ENCODE results near the gene FDXR. TPM values are rescaled to one million over a fixed set of nuclear protein-coding genes. Genes with fewer than 3 reads are reported as not detected.
A peak's percentile ranks its signal among the peaks of the same experiment; 100 is the strongest.

FDXR gene
- total and polyA plus RNA-seq, 2 donors, result 8.2 to 14.1 TPM

DNA sequence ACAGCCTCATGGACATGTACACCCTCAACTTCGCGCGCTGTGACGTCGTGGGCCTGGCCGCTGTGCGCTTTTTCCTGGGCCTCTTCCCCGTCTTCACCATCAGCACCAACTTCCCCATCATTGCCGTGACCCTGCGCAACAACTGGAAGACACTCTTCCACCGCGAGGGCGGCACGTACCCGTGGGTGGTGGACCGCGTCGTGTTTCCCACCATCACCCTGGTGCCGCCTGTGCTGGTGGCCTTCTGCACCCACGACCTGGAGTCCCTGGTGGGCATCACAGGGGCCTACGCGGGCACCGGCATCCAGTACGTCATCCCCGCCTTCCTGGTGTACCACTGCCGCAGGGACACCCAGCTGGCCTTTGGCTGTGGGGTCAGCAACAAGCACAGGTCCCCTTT is 36.6 kb downstream of the FDXR start:
- peaks cover 0 to 15% of the 10 kb centered on the region in 2 donors for H3K4me1 ChIP-seq (ENCODE audit: control insufficient read depth in 2 of 2, insufficient read depth in 2 of 2, low read length in 2 of 2)
- DNase-seq (ENCODE audit: low read depth in 6 of 9, low spot score in 9 of 9), result no peak
- H3K4me3 ChIP-seq (ENCODE audit: low read length in 2 of 2), result no peak overlapping the region
- peaks cover 5 to 21% of the 10 kb centered on the region in 2 donors for H3K36me3 ChIP-seq (ENCODE audit: control insufficient read depth in 2 of 2, insufficient read depth in 2 of 2, low read length in 1 of 2)
- H3K9me3 ChIP-seq (ENCODE audit: control insufficient read depth in 2 of 2, insufficient read depth in 1 of 2, low read length in 1 of 2), result no peaks in the 10 kb centered on the region
- peaks cover 0 to 10% of the 10 kb centered on the region in 2 donors for H3K27me3 ChIP-seq (ENCODE audit: control insufficient read depth in 2 of 2, insufficient read depth in 1 of 2, low read length in 1 of 2)
- no peak overlapping the region for H3K27ac ChIP-seq (ENCODE audit: low read depth in 1 of 2, low read length in 1 of 2)
- 98% methylated on average over 26 of the region's 26 CpGs for WGBS

DNA sequence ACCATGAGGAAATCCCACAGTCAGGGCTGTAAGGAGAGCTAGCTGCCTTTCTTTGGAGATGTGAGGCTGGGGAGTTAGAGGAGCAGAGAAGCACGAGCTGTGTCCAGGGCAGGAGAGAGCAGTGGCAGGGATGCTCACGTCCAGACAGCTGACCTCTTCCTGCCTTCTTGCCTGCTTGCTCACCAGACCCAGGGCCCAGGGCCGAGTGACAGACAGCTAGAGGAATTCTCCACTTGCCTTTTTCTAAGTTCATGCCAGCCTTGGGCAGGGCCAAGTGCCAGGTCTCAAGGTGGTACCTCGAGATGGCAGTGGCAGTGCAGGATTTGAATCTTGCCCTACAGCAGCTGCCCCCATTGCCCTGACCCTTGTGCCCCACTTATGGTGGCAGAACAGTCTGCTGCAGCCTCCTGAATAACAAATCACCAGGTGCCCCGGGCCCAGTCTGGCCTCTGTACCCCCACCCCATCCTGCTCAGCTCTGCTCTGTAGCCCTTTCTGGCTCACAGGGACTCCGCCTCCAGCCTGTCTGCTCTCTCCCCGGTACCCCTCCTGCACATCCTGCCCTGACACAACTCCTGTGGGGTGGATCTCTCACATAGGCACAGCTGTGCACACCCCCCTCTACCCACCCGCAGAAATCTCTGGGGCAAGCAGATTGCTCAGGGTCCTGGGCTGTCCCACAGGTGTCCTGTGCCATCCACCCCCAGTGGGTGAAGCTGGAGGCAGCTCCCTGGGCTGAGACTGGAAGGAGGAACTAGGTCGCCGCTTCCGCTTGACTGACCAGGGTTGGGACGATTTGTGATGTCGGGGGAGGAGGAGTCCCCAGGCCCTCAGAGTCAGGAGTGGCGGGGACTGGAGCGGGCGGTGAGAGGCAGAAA is 39.1 kb downstream of the FDXR start:
- no peak overlapping the region for H3K27ac ChIP-seq (ENCODE audit: low read depth in 1 of 2, low read length in 1 of 2)
- H3K36me3 ChIP-seq (ENCODE audit: control insufficient read depth in 2 of 2, insufficient read depth in 2 of 2, low read length in 1 of 2), result peaks cover 5 to 17% of the 10 kb centered on the region in 2 donors
- WGBS, result 80% methylated on average over 16 of the region's 16 CpGs
- no peaks in the 10 kb centered on the region for H3K27me3 ChIP-seq (ENCODE audit: control insufficient read depth in 2 of 2, insufficient read depth in 1 of 2, low read length in 1 of 2)
- H3K4me3 ChIP-seq (ENCODE audit: low read length in 2 of 2), result no peak overlapping the region
- no peaks in the 10 kb centered on the region for H3K9me3 ChIP-seq (ENCODE audit: control insufficient read depth in 2 of 2, insufficient read depth in 1 of 2, low read length in 1 of 2)
- peaks cover 0 to 6% of the 10 kb centered on the region in 2 donors for H3K4me1 ChIP-seq (ENCODE audit: control insufficient read depth in 2 of 2, insufficient read depth in 2 of 2, low read length in 2 of 2)
- peak in 1 of 9 donors; percentile 14 for DNase-seq (ENCODE audit: low read depth in 6 of 9, low spot score in 9 of 9)

DNA sequence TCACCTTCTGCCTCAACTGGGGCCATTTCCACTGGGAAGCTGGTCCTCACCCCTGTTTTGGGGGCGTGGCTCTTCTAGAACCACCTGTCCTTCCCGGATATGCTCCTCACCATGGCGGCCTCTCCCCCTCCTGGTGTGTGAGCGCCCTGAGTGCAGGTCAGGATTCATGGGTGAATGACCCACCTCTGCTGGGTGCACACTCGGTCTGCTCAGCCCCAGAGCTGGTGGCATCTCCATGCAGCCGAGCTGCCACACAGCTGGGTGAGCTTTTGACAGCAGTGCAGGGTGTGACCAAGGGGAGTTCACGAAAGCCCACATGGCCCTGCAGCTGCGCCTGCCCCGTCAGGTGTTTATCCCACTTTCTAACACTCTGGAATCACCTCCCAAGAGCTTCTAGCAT is 40.4 kb downstream of the FDXR start:
- H3K27ac ChIP-seq (ENCODE audit: low read depth in 1 of 2, low read length in 1 of 2), result no peak overlapping the region
- H3K27me3 ChIP-seq (ENCODE audit: control insufficient read depth in 2 of 2, insufficient read depth in 1 of 2, low read length in 1 of 2), result no peaks in the 10 kb centered on the region
- 95% methylated on average over 9 of the region's 9 CpGs for WGBS
- no peak for DNase-seq (ENCODE audit: low read depth in 6 of 9, low spot score in 9 of 9)
- no peak overlapping the region for H3K4me3 ChIP-seq (ENCODE audit: low read length in 2 of 2)
- H3K36me3 ChIP-seq (ENCODE audit: control insufficient read depth in 2 of 2, insufficient read depth in 2 of 2, low read length in 1 of 2), result peaks cover 5 to 11% of the 10 kb centered on the region in 2 donors
- peaks cover 0 to 6% of the 10 kb centered on the region in 2 donors for H3K4me1 ChIP-seq (ENCODE audit: control insufficient read depth in 2 of 2, insufficient read depth in 2 of 2, low read length in 2 of 2)
- H3K9me3 ChIP-seq (ENCODE audit: control insufficient read depth in 2 of 2, insufficient read depth in 1 of 2, low read length in 1 of 2), result no peaks in the 10 kb centered on the region

DNA sequence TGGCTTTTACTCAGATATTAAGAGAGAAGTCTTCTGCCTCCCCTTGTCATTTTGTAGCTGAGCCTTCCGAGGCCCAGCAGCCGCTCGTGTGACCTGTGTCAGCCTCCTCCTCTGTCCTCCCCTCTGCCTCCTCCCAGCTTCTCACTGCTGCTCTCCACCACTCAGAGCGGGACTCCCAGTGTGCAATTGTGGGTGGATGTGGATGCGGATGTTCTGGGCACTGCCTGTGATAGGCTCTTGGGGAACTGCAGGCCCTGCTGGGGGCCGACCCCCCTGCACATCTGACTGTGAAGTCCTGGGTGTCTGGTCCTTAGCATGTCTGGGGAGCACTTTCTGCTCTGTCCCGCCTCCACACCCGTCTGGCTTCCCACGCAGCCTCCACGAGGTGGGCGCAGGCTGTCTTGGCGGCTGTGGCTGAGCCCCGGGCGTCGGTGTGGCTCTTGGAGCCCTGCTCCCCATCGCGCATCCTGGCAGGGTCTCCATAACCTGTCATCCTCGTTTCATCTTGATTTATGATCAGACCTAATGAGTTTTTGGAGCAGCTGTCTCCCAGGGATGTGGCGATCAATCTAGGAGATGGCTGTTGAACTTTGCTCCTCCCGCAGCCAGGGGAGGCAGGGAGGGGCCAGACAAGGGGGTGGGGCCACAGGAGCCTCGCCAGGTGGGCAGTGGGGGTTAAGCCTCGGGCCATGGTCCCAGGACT is 41.2 kb downstream of the FDXR start:
- H3K9me3 ChIP-seq (ENCODE audit: control insufficient read depth in 2 of 2, insufficient read depth in 1 of 2, low read length in 1 of 2), result no peaks in the 10 kb centered on the region
- H3K4me1 ChIP-seq (ENCODE audit: control insufficient read depth in 2 of 2, insufficient read depth in 2 of 2, low read length in 2 of 2), result peaks cover 0 to 6% of the 10 kb centered on the region in 2 donors
- H3K27me3 ChIP-seq (ENCODE audit: control insufficient read depth in 2 of 2, insufficient read depth in 1 of 2, low read length in 1 of 2), result no peaks in the 10 kb centered on the region
- H3K36me3 ChIP-seq (ENCODE audit: control insufficient read depth in 2 of 2, insufficient read depth in 2 of 2, low read length in 1 of 2), result peaks cover 1 to 10% of the 10 kb centered on the region in 2 donors
- H3K27ac ChIP-seq (ENCODE audit: low read depth in 1 of 2, low read length in 1 of 2), result no peak overlapping the region
- no peak for DNase-seq (ENCODE audit: low read depth in 6 of 9, low spot score in 9 of 9)
- H3K4me3 ChIP-seq (ENCODE audit: low read length in 2 of 2), result no peak overlapping the region
- WGBS, result 95% methylated on average over 22 of the region's 22 CpGs

DNA sequence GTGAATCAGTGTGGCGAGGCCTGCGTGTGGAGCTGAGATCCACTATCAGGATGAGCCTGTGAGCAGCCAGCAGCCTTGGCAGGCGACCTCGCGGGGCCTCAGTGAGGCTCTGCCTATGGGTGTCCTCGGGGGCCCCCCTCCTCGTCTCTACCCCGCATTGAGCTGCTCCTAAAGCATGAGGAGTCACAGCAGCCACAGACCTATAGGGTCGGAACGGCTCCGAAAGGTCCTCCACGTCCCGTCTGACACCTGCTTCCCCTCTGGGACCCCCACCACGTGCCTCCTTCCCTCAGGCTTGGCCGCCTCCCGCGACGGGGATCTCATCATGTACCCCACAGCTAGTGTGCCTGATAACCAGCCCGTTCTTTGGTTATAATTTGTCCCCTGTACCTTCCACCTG is 41.9 kb downstream of the FDXR start:
- H3K27me3 ChIP-seq (ENCODE audit: control insufficient read depth in 2 of 2, insufficient read depth in 1 of 2, low read length in 1 of 2), result no peaks in the 10 kb centered on the region
- H3K36me3 ChIP-seq (ENCODE audit: control insufficient read depth in 2 of 2, insufficient read depth in 2 of 2, low read length in 1 of 2), result peaks cover 0 to 4% of the 10 kb centered on the region in 2 donors
- no peak overlapping the region for H3K27ac ChIP-seq (ENCODE audit: low read depth in 1 of 2, low read length in 1 of 2)
- no peaks in the 10 kb centered on the region for H3K9me3 ChIP-seq (ENCODE audit: control insufficient read depth in 2 of 2, insufficient read depth in 1 of 2, low read length in 1 of 2)
- peaks cover 0 to 6% of the 10 kb centered on the region in 2 donors for H3K4me1 ChIP-seq (ENCODE audit: control insufficient read depth in 2 of 2, insufficient read depth in 2 of 2, low read length in 2 of 2)
- 96% methylated on average over 19 of the region's 19 CpGs for WGBS
- DNase-seq (ENCODE audit: low read depth in 6 of 9, low spot score in 9 of 9), result no peak
- H3K4me3 ChIP-seq (ENCODE audit: low read length in 2 of 2), result no peak overlapping the region

DNA sequence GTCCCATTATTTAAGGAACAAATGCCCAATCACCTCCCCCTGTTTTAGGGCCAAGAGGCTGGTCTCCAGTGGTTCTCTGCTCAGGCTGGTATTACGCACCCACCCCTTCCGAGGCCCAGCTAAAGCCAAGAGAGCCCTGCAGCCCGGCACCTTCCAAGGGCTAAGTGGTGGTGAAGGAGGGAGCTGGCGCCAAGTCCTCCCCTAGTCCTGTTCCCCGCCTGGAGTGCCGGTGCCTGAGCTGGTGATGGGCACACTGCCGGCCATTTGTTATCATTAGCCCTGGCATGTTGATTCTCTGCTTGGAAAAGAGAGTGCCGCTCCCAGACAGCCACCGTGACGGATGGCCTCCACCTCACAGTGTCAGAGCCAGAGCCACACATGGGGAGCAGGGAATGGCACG is 45.0 kb downstream of the FDXR start:
- peaks cover 0 to 2% of the 10 kb centered on the region in 2 donors for H3K4me1 ChIP-seq (ENCODE audit: control insufficient read depth in 2 of 2, insufficient read depth in 2 of 2, low read length in 2 of 2)
- no peaks in the 10 kb centered on the region for H3K27me3 ChIP-seq (ENCODE audit: control insufficient read depth in 2 of 2, insufficient read depth in 1 of 2, low read length in 1 of 2)
- H3K9me3 ChIP-seq (ENCODE audit: control insufficient read depth in 2 of 2, insufficient read depth in 1 of 2, low read length in 1 of 2), result no peaks in the 10 kb centered on the region
- no peak for DNase-seq (ENCODE audit: low read depth in 6 of 9, low spot score in 9 of 9)
- no peak overlapping the region for H3K27ac ChIP-seq (ENCODE audit: low read depth in 1 of 2, low read length in 1 of 2)
- no peak overlapping the region for H3K4me3 ChIP-seq (ENCODE audit: low read length in 2 of 2)
- peaks cover 9 to 17% of the 10 kb centered on the region in 2 donors for H3K36me3 ChIP-seq (ENCODE audit: control insufficient read depth in 2 of 2, insufficient read depth in 2 of 2, low read length in 1 of 2)
- 98% methylated on average over 11 of the region's 11 CpGs for WGBS

DNA sequence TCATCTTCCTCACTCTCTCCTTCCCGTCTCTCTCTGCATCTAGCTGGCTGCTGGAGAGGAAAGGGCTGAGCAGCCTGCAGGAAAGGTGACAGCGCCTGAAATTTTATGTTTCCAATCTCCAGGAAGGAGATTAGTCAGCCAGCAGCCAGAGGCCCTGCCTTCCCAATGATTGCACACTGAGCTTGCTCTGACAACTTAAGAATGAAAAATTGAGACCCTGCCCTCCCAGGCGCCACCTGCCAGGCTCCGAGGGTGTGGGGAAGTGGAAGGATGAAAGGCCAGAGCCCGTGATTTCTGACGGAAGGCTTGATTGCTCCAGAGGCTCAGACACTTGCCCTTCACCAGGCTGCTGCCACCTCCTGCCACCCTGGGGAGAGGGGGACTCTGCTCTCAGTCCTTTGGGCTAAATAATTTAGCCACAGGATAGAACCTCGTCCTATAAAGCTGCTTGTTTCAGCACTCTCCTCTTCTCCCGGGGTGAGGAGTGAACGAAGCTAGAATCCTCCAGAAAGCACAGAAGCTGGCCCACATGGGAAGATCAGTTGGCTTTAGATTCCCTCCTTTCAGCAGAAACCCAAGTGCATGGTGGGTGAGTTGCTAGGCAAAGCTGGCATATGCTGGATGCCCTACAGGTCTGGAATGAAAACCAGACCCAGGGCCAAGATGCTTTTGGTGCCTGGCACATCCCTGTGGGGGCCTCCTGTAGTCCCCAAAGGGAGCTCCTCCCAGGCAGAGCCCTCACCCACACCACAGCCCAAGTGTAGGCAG is 46.7 kb downstream of the FDXR start:
- WGBS, result 96% methylated on average over 9 of the region's 9 CpGs
- Histone ChIP-seq H3K4me3 (ENCODE audit: low read length in 2 of 2) (no peak overlapping the region), H3K9me3 (ENCODE audit: control insufficient read depth in 2 of 2, insufficient read depth in 1 of 2, low read length in 1 of 2) (no peaks in the 10 kb centered on the region), H3K27me3 (ENCODE audit: control insufficient read depth in 2 of 2, insufficient read depth in 1 of 2, low read length in 1 of 2) (no peaks in the 10 kb centered on the region), H3K4me1 (ENCODE audit: control insufficient read depth in 2 of 2, insufficient read depth in 2 of 2, low read length in 2 of 2) (peaks cover 0 to 5% of the 10 kb centered on the region in 2 donors), H3K27ac (ENCODE audit: low read depth in 1 of 2, low read length in 1 of 2) (no peak overlapping the region), H3K36me3 (ENCODE audit: control insufficient read depth in 2 of 2, insufficient read depth in 2 of 2, low read length in 1 of 2) (peaks cover 9 to 17% of the 10 kb centered on the region in 2 donors)
- no peak for DNase-seq (ENCODE audit: low read depth in 6 of 9, low spot score in 9 of 9)

DNA sequence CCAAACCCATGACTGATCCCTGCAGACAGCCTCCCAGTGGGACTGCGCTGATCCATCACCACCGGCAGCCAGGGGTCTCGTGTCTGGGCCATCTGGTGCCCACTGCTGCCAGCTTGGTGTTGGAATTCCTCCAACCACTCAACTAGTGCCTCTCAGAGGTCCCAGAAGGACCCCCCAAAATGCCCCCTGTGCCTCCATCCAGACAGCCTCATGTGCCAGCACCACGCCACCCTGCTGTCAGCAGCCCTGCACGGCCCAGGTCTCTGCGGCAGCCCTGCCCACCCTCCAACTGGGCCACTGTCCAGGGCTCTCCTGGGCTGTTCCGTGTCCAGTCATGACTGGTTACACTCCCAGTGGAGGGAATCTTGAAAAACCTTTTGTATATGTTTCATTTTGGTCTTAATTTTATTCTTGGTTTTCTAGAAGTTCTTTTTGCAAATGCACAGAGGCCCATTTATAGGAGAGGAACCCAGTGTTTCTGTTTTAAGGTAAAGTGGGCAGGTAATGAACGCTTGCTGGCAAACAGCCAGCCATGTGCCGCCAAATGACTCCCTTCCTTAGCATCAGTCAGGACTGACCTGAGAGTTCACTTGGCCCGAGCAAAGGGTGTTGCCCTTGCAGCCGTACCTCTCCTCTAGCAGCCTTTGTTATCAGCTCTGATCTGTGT is 47.7 kb downstream of the FDXR start:
- WGBS, result 98% methylated on average over 11 of the region's 11 CpGs
- peaks cover 9 to 24% of the 10 kb centered on the region in 2 donors for H3K36me3 ChIP-seq (ENCODE audit: control insufficient read depth in 2 of 2, insufficient read depth in 2 of 2, low read length in 1 of 2)

More for the DNA sequence above, 47.7 kb downstream of the FDXR start:
- no peak for DNase-seq (ENCODE audit: low read depth in 6 of 9, low spot score in 9 of 9)
- H3K4me3 ChIP-seq (ENCODE audit: low read length in 2 of 2), result no peak overlapping the region
- no peaks in the 10 kb centered on the region for H3K9me3 ChIP-seq (ENCODE audit: control insufficient read depth in 2 of 2, insufficient read depth in 1 of 2, low read length in 1 of 2)
- no peaks in the 10 kb centered on the region for H3K27me3 ChIP-seq (ENCODE audit: control insufficient read depth in 2 of 2, insufficient read depth in 1 of 2, low read length in 1 of 2)
- H3K27ac ChIP-seq (ENCODE audit: low read depth in 1 of 2, low read length in 1 of 2), result no peak overlapping the region
- peaks cover 0 to 5% of the 10 kb centered on the region in 2 donors for H3K4me1 ChIP-seq (ENCODE audit: control insufficient read depth in 2 of 2, insufficient read depth in 2 of 2, low read length in 2 of 2)
